Gastroesophageal sphincter (tissue), 3 donors: ENCODE measurements around the gene SNTG2.

Experiments used
- POLR2A ChIP-seq, 2 donors: fragments of 450-650 bp; IDR thresholded peaks; one replicate each; pipeline ENCODE4 v1.6.1; 2017; ENCODE audit warnings: antibody characterized with exemption in 2 of 2, mild to moderate bottlenecking in 2 of 2, moderate library complexity in 1 of 2
- TF ChIP-seq, protein P1 (sequence below), 4 experiments: fragments of 200-600 bp in 2 of 4; fragments of 450-650 bp in 2 of 4; sonication (generic) in 1 of 4; IDR thresholded peaks; one replicate each; pipeline ENCODE4 v1.5.1; 2017 to 2019; ENCODE audit warnings: antibody characterized with exemption in 4 of 4, mild to moderate bottlenecking in 2 of 4, moderate library complexity in 2 of 4

DNA sequence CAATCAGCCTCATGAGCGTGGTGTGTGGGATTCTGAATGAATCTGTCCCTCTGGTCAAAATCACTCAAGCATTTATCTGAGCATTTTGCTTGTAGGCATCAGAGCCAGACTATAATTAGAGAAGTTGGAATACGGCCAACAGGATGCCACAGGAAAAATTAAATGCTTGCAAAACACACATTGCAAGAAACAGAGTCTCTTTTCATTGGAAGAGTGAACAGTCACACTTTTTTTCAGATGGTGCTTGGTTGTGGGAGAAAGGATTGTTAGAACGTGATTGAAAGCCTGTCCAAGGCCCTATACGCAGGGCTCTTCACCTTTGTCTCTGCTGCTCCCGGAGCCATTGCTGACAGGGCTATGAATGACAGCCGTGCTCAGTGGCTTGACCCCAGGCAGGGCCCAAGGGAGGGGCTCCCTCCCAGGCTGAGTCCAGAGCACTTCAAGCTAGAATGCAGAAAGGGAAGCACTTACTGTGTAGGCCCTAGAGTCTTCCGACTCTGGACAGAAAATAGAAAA, 59.8 kb downstream of the SNTG2 start:
- no peak for TF ChIP-seq POLR2A (IDR thresholded peaks at IDR 0.05)
- TF ChIP-seq, protein P1, sequence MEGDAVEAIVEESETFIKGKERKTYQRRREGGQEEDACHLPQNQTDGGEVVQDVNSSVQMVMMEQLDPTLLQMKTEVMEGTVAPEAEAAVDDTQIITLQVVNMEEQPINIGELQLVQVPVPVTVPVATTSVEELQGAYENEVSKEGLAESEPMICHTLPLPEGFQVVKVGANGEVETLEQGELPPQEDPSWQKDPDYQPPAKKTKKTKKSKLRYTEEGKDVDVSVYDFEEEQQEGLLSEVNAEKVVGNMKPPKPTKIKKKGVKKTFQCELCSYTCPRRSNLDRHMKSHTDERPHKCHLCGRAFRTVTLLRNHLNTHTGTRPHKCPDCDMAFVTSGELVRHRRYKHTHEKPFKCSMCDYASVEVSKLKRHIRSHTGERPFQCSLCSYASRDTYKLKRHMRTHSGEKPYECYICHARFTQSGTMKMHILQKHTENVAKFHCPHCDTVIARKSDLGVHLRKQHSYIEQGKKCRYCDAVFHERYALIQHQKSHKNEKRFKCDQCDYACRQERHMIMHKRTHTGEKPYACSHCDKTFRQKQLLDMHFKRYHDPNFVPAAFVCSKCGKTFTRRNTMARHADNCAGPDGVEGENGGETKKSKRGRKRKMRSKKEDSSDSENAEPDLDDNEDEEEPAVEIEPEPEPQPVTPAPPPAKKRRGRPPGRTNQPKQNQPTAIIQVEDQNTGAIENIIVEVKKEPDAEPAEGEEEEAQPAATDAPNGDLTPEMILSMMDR (IDR thresholded peaks at IDR 0.05): no peak
